Measurements from ENCODE around the gene CPD.

- TF ChIP-seq CTCF (IDR thresholded peaks at IDR 0.05), result no peak
- no peak for TF ChIP-seq POLR2A (IDR thresholded peaks at IDR 0.05)
- peak in 1 of 3 donors; percentile 22 for TF ChIP-seq POLR2AphosphoS5 (IDR thresholded peaks at IDR 0.05)
- TF ChIP-seq EP300 (IDR thresholded peaks at IDR 0.05), result no peak
Measured at GRCh38 chr17:30395398-30396022, 16.8 kb downstream of the CPD start.
